Peyer's patch (tissue), 4 donors: ENCODE data around the gene HOXC4. TPM values are rescaled to one million over a fixed set of nuclear protein-coding genes. Genes with fewer than 3 reads are reported as not detected.

Experiments
- DNase-seq, 3 donors: peaks; one replicate each; pipeline ENCODE4 v3.0.0-alpha.2; 2017 to 2019
- H3K27ac ChIP-seq, 4 donors: fragments of 200-600 bp; sonication (generic); one replicate each; pipeline ENCODE4 v1.5.1; 2016 to 2019
- H3K27me3 ChIP-seq, 2 donors: fragments of 200-600 bp; sonication (generic); one replicate each; pipeline ENCODE4 v1.5.1; 2019
- H3K36me3 ChIP-seq, 3 donors: fragments of 200-600 bp; sonication (generic); one replicate each; pipeline ENCODE4 v1.5.1; 2016 to 2019
- H3K4me1 ChIP-seq, 4 donors: fragments of 200-600 bp; sonication (generic); one replicate each; pipeline ENCODE4 v1.5.1; 2016 to 2019
- H3K4me3 ChIP-seq, 4 donors: fragments of 200-600 bp; sonication (generic); 1 replicate in 3 of 4; 2 replicates in 1 of 4; pipeline ENCODE4 v1.5.1; 2016 to 2019; ENCODE audit warnings: mild to moderate bottlenecking in 1 of 4
- H3K9me3 ChIP-seq, 4 donors: fragments of 200-600 bp; sonication (generic); one replicate each; pipeline ENCODE4 v1.5.1; 2016 to 2019; ENCODE audit warnings: mild to moderate bottlenecking in 1 of 4
- CTCF ChIP-seq, 6 experiments: fragments of 450-650 bp in 4 of 6; fragments of 200-600 bp in 2 of 6; sonication (generic) in 1 of 6; IDR thresholded peaks; one replicate each; pipeline ENCODE4 v1.5.1; 2017 to 2019; ENCODE audit warnings: antibody characterized with exemption in 6 of 6, mild to moderate bottlenecking in 3 of 6, moderate library complexity in 1 of 6
- POLR2A ChIP-seq, 2 donors: fragments of 450-650 bp; IDR thresholded peaks; one replicate each; pipeline ENCODE4 v1.5.1; 2017; ENCODE audit warnings: antibody characterized with exemption in 2 of 2, mild to moderate bottlenecking in 2 of 2, moderate library complexity in 2 of 2
- total RNA-seq, 4 donors: library from RNA; depleted of rRNA; stranded (reverse); fragments of >200 nt; gene quantifications; one replicate each; pipeline ENCODE4 v1.1.0, GENCODE V29; 2016

HOXC4 gene
- total RNA-seq, 4 donors from 2014 or later, result 1.1 to 8.3 (median 1.8) TPM

GRCh38 chr12:54028314-54029201 lies 25.1 kb upstream of the HOXC4 start, which contains the start of gene HOXC6:
HOXC6 (plus strand) TSS chr12:54028440; CDS start chr12:54028522, 82 bp downstream.
- DNase-seq, result no peak
- peaks cover 0 to 44% (median 2%) of the 10 kb centered on the region in 4 donors for H3K4me1 ChIP-seq
- H3K4me3 ChIP-seq, result peak within 1 kb of the TSS in 3 of 4 donors; percentile 9 to 48 (median 32)
- peaks cover 0 to 4% (median 0%) of the 10 kb centered on the region in 4 donors for H3K9me3 ChIP-seq
- H3K27ac ChIP-seq, result peak within 1 kb of the TSS; percentile 1 to 94 (median 47)
- H3K27me3 ChIP-seq, result peaks cover 0 to 13% of the 10 kb centered on the region in 2 donors
- TF ChIP-seq POLR2A (IDR thresholded peaks at IDR 0.05) (no peak), CTCF (IDR thresholded peaks at IDR 0.05) (no peak)
- H3K36me3 ChIP-seq, result no peaks in the 10 kb centered on the region

GRCh38 chr12:54029529-54030441 lies 23.9 kb upstream of the HOXC4 start:
- Histone ChIP-seq H3K9me3 (peaks cover 0 to 4% (median 0%) of the 10 kb centered on the region in 4 donors), H3K36me3 (no peaks in the 10 kb centered on the region), H3K27me3 (peaks cover 0 to 13% of the 10 kb centered on the region in 2 donors), H3K4me1 (peaks cover 0 to 44% (median 9%) of the 10 kb centered on the region in 4 donors), H3K27ac (peak overlapping the region in 3 of 4 donors; percentile 46 to 94 (median 74)), H3K4me3 (peak overlapping the region in 2 of 4 donors; percentile 32 to 48)
- TF ChIP-seq POLR2A (IDR thresholded peaks at IDR 0.05), result no peak
- TF ChIP-seq CTCF (IDR thresholded peaks at IDR 0.05), result no peak
- DNase-seq, result peak in 1 of 3 donors; percentile 46

- H3K4me1 ChIP-seq, result peaks cover 0 to 44% (median 9%) of the 10 kb centered on the region in 4 donors
- DNase-seq, result no peak
- peak overlapping the region in 1 of 4 donors; percentile 48 for H3K4me3 ChIP-seq
- peaks cover 0 to 4% (median 0%) of the 10 kb centered on the region in 4 donors for H3K9me3 ChIP-seq
- TF ChIP-seq CTCF (IDR thresholded peaks at IDR 0.05) (no peak), POLR2A (IDR thresholded peaks at IDR 0.05) (no peak)
- no peaks in the 10 kb centered on the region for H3K36me3 ChIP-seq
- peaks cover 0 to 13% of the 10 kb centered on the region in 2 donors for H3K27me3 ChIP-seq
- peak overlapping the region in 3 of 4 donors; percentile 46 to 94 (median 74) for H3K27ac ChIP-seq
Observed at GRCh38 chr12:54030442-54030801, 23.2 kb upstream of the HOXC4 start.

GRCh38 chr12:54030889-54031471 lies 22.7 kb upstream of the HOXC4 start:
- Histone ChIP-seq H3K4me3 (peak overlapping the region in 2 of 4 donors; percentile 29 to 48), H3K27me3 (peaks cover 0 to 13% of the 10 kb centered on the region in 2 donors), H3K9me3 (peaks cover 0 to 4% (median 0%) of the 10 kb centered on the region in 4 donors), H3K27ac (peak overlapping the region in 3 of 4 donors; percentile 44 to 94 (median 83)), H3K36me3 (no peaks in the 10 kb centered on the region), H3K4me1 (peaks cover 0 to 40% (median 9%) of the 10 kb centered on the region in 4 donors)
- no peak for DNase-seq
- TF ChIP-seq CTCF (IDR thresholded peaks at IDR 0.05) (no peak), POLR2A (IDR thresholded peaks at IDR 0.05) (no peak)

GRCh38 chr12:54031480-54031879 lies 22.2 kb upstream of the HOXC4 start:
- DNase-seq, result no peak
- H3K4me3 ChIP-seq, result peak overlapping the region in 1 of 4 donors; percentile 48
- TF ChIP-seq CTCF (IDR thresholded peaks at IDR 0.05) (no peak), POLR2A (IDR thresholded peaks at IDR 0.05) (no peak)
- no peaks in the 10 kb centered on the region for H3K36me3 ChIP-seq
- peaks cover 0 to 13% of the 10 kb centered on the region in 2 donors for H3K27me3 ChIP-seq
- peaks cover 0 to 4% (median 0%) of the 10 kb centered on the region in 4 donors for H3K9me3 ChIP-seq
- peak overlapping the region in 3 of 4 donors; percentile 44 to 94 (median 83) for H3K27ac ChIP-seq
- peaks cover 0 to 37% (median 9%) of the 10 kb centered on the region in 4 donors for H3K4me1 ChIP-seq
